Measurements from ENCODE around the gene AK9. TPM values are rescaled to one million over a fixed set of nuclear protein-coding genes. Genes with fewer than 3 reads are reported as not detected.

AK9 gene
- total RNA-seq, 1 donor from 2014 or later: 4.8 TPM

- H3K4me1 Mint-ChIP-seq: peaks cover 20% of the 10 kb centered on the region
Measured at GRCh38 chr6:109452181-109452580, 238.8 kb downstream of the AK9 start.

GRCh38 chr6:109451376-109451775 lies 239.6 kb downstream of the AK9 start:
- peak overlapping the region; percentile 71 for H3K4me3 Mint-ChIP-seq

More at GRCh38 chr6:109452181-109452580, 238.8 kb downstream of the AK9 start:
- Mint-ChIP-seq H3K9me3 (no peaks in the 10 kb centered on the region), H3K27me3 (ENCODE audit: low read depth) (no peaks in the 10 kb centered on the region), H3K4me3 (peak overlapping the region; percentile 71), H3K36me3 (ENCODE audit: low read depth) (no peaks in the 10 kb centered on the region), H3K27ac (ENCODE audit: unreplicated experiment) (peak overlapping the region; percentile 75)
- no peak for TF ChIP-seq CTCF (conservative IDR thresholded peaks at IDR 0.05)
- no peak for DNase-seq (ENCODE audit: low read depth, low spot score)

GRCh38 chr6:109450801-109451200 lies 240.2 kb downstream of the AK9 start:
- Mint-ChIP-seq H3K4me1 (peaks cover 9% of the 10 kb centered on the region), H3K4me3 (peak overlapping the region; percentile 36), H3K27ac (ENCODE audit: unreplicated experiment) (no peak overlapping the region), H3K36me3 (ENCODE audit: low read depth) (no peaks in the 10 kb centered on the region), H3K9me3 (no peaks in the 10 kb centered on the region), H3K27me3 (ENCODE audit: low read depth) (no peaks in the 10 kb centered on the region)
- TF ChIP-seq CTCF (conservative IDR thresholded peaks at IDR 0.05): no peak
- DNase-seq (ENCODE audit: low read depth, low spot score): no peak

More at GRCh38 chr6:109451376-109451775, 239.6 kb downstream of the AK9 start:
- H3K36me3 Mint-ChIP-seq (ENCODE audit: low read depth): no peaks in the 10 kb centered on the region
- H3K27ac Mint-ChIP-seq (ENCODE audit: unreplicated experiment): no peak overlapping the region
- H3K27me3 Mint-ChIP-seq (ENCODE audit: low read depth): no peaks in the 10 kb centered on the region
- no peaks in the 10 kb centered on the region for H3K9me3 Mint-ChIP-seq
- no peak for TF ChIP-seq CTCF (conservative IDR thresholded peaks at IDR 0.05)
- H3K4me1 Mint-ChIP-seq: peaks cover 12% of the 10 kb centered on the region
- no peak for DNase-seq (ENCODE audit: low read depth, low spot score)

GRCh38 chr6:109449795-109450673 lies 241.0 kb downstream of the AK9 start:
- TF ChIP-seq CTCF (conservative IDR thresholded peaks at IDR 0.05): no peak

GRCh38 chr6:109449064-109449794 lies 241.8 kb downstream of the AK9 start:
- DNase-seq (ENCODE audit: low read depth, low spot score): no peak
- H3K36me3 Mint-ChIP-seq (ENCODE audit: low read depth): peaks cover 5% of the 10 kb centered on the region
- no peaks in the 10 kb centered on the region for H3K27me3 Mint-ChIP-seq (ENCODE audit: low read depth)
- H3K27ac Mint-ChIP-seq (ENCODE audit: unreplicated experiment): no peak overlapping the region
- peaks cover 7% of the 10 kb centered on the region for H3K4me1 Mint-ChIP-seq
- peak overlapping the region; percentile 49 for H3K4me3 Mint-ChIP-seq
- H3K9me3 Mint-ChIP-seq: no peaks in the 10 kb centered on the region
- TF ChIP-seq CTCF (conservative IDR thresholded peaks at IDR 0.05): no peak

More at GRCh38 chr6:109449795-109450673, 241.0 kb downstream of the AK9 start:
- Mint-ChIP-seq H3K4me1 (peaks cover 12% of the 10 kb centered on the region), H3K27ac (ENCODE audit: unreplicated experiment) (no peak overlapping the region), H3K4me3 (peak overlapping the region; percentile 15), H3K9me3 (no peaks in the 10 kb centered on the region), H3K27me3 (ENCODE audit: low read depth) (no peaks in the 10 kb centered on the region), H3K36me3 (ENCODE audit: low read depth) (peaks cover 5% of the 10 kb centered on the region)
- no peak for DNase-seq (ENCODE audit: low read depth, low spot score)

All from neural crest cell (in vitro differentiated cells).